ENCODE data around the gene SLCO4A1. TPM values are rescaled to one million over a fixed set of nuclear protein-coding genes. Genes with fewer than 3 reads are reported as not detected.
"Not testable (repeated sequence)": the region's sequence is repeated elsewhere in the genome, so short reads cannot be mapped to it uniquely, and the experiment has no call there.

SLCO4A1 gene
- total RNA-seq, 1 donor from 2014 or later: 26.5 TPM

DNA sequence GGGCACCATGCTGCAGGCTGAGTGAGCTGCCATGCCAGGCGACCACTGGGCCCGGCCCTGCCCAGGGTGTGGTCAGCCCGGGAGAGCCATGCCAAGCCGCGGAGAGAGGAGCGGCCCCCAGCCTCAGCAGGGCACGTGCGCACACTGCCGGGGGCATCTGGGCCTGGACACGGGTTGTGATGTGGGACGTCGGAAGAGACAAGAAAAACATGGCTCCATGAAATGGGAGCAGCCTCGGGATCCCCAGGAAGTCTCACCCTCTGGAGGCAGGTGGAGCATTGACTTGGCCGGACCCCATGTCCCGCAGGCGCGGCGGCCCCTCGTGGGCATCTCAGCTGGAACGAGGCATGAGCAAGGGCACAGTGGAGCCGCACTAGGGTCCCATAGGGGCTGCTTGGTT is 16.8 kb upstream of the SLCO4A1 start:
- peaks cover 1% of the 10 kb centered on the region for H3K9me3 Mint-ChIP-seq (ENCODE audit: unreplicated experiment)

DNA sequence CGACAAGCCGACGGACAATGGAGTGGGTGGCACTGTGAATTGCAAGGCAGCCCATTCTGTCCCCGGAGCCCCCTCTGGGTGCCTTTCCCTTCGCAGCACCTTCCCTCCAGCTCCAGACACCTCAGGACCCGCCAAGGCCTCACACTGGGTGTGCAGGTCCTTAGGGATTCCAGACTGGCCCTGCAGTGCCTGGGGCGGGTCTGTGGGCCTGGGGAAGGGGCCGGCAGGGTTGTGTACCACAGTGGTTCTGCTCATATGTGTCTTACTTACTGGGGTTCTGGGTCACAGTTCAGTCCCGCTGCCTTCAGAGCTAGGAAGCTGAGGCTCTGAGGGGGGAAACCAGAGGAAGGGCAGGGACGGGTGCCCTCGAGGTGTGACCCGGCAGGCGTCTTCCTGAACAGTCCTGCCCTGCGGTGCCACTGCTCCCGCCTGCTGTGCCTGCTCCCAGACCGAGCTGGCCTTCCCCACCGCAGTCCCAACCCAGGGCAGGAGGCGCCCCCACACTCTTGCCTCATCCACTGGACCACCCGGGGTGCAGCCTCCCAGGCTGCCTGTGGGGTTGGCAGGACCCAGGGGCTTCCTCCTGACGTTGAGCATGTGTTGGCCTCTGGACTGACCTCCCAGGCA is 16.3 kb upstream of the SLCO4A1 start:
- Mint-ChIP-seq H3K27me3 (ENCODE audit: unreplicated experiment) (no peaks in the 10 kb centered on the region), H3K27ac (ENCODE audit: unreplicated experiment) (no peak overlapping the region), H3K9me3 (ENCODE audit: unreplicated experiment) (peaks cover 1% of the 10 kb centered on the region), H3K4me3 (ENCODE audit: unreplicated experiment) (no peak overlapping the region), H3K36me3 (ENCODE audit: unreplicated experiment) (no peaks in the 10 kb centered on the region), H3K4me1 (ENCODE audit: low read depth, unreplicated experiment) (no peaks in the 10 kb centered on the region)
- TF ChIP-seq, protein P1, sequence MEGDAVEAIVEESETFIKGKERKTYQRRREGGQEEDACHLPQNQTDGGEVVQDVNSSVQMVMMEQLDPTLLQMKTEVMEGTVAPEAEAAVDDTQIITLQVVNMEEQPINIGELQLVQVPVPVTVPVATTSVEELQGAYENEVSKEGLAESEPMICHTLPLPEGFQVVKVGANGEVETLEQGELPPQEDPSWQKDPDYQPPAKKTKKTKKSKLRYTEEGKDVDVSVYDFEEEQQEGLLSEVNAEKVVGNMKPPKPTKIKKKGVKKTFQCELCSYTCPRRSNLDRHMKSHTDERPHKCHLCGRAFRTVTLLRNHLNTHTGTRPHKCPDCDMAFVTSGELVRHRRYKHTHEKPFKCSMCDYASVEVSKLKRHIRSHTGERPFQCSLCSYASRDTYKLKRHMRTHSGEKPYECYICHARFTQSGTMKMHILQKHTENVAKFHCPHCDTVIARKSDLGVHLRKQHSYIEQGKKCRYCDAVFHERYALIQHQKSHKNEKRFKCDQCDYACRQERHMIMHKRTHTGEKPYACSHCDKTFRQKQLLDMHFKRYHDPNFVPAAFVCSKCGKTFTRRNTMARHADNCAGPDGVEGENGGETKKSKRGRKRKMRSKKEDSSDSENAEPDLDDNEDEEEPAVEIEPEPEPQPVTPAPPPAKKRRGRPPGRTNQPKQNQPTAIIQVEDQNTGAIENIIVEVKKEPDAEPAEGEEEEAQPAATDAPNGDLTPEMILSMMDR (IDR thresholded peaks at IDR 0.05; ENCODE audit: partially characterized antibody, unreplicated experiment): no peak
- no peak for DNase-seq

More for the DNA sequence above, 16.8 kb upstream of the SLCO4A1 start:
- no peaks in the 10 kb centered on the region for H3K27me3 Mint-ChIP-seq (ENCODE audit: unreplicated experiment)
- no peaks in the 10 kb centered on the region for H3K4me1 Mint-ChIP-seq (ENCODE audit: low read depth, unreplicated experiment)
- TF ChIP-seq, protein P1 (IDR thresholded peaks at IDR 0.05; ENCODE audit: partially characterized antibody, unreplicated experiment): no peak
- H3K36me3 Mint-ChIP-seq (ENCODE audit: unreplicated experiment): no peaks in the 10 kb centered on the region
- no peak for DNase-seq
- no peak overlapping the region for H3K27ac Mint-ChIP-seq (ENCODE audit: unreplicated experiment)
- no peak overlapping the region for H3K4me3 Mint-ChIP-seq (ENCODE audit: unreplicated experiment)

DNA sequence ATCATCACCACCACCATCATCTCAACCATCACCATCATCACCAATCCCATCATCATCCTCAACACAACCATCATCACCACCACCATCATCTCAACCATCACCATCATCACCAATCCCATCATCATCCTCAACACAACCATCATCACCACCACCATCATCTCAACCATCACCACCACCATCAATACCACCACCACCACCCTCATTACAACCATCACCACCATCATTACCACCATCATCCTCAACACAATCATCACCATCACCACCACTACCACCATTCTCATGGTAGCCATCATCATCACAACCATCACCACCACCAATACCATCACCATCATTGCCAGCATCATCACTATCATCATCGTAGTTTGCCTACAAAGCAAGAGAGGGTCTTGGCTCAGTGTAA is 14.9 kb upstream of the SLCO4A1 start:
- not testable (repeated sequence) for H3K27ac Mint-ChIP-seq (ENCODE audit: unreplicated experiment); DNase-seq; H3K27me3 Mint-ChIP-seq (ENCODE audit: unreplicated experiment); H3K4me1 Mint-ChIP-seq (ENCODE audit: low read depth, unreplicated experiment); H3K9me3 Mint-ChIP-seq (ENCODE audit: unreplicated experiment); H3K36me3 Mint-ChIP-seq (ENCODE audit: unreplicated experiment); H3K4me3 Mint-ChIP-seq (ENCODE audit: unreplicated experiment)

DNA sequence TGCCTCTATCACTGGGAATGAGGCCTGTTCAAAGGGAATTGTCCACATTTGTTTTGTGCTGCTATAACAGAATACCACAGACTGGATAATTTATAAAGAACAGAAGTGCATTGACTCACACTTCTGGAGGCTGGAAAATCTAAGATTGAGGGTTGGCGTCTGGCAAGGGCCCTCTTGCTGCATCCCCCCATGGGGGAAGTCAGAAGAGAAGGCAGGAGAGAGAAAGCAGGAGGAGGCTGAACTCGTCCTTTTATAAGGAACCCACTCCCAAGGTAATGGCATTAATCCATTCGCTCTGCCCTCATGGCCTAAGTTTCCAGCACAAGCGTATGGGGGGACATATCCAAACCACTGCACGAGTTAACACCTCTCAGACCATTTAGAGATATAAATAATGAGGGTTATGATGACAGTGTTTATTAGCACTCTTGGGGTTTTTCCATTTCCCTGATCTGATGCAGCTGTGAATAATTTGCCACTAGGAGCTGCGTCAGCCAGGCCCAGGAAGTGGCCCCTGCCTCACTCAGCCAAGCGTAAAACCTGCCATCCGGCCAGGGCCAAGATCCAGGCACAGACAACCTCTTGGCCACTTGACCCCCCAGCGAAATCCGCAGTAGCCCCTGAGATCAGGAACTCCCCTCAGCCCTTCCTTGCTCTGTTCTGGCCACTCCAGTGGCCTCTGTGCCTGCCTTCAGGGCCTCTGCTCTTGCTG is 14.2 kb upstream of the SLCO4A1 start:
- peaks cover 2% of the 10 kb centered on the region for H3K9me3 Mint-ChIP-seq (ENCODE audit: unreplicated experiment)
- DNase-seq: no peak
- no peak overlapping the region for H3K4me3 Mint-ChIP-seq (ENCODE audit: unreplicated experiment)
- H3K36me3 Mint-ChIP-seq (ENCODE audit: unreplicated experiment): no peaks in the 10 kb centered on the region
- H3K27me3 Mint-ChIP-seq (ENCODE audit: unreplicated experiment): no peaks in the 10 kb centered on the region
- TF ChIP-seq, protein P1 (IDR thresholded peaks at IDR 0.05; ENCODE audit: partially characterized antibody, unreplicated experiment): no peak
- H3K27ac Mint-ChIP-seq (ENCODE audit: unreplicated experiment): no peak overlapping the region
- H3K4me1 Mint-ChIP-seq (ENCODE audit: low read depth, unreplicated experiment): peaks cover 11% of the 10 kb centered on the region

DNA sequence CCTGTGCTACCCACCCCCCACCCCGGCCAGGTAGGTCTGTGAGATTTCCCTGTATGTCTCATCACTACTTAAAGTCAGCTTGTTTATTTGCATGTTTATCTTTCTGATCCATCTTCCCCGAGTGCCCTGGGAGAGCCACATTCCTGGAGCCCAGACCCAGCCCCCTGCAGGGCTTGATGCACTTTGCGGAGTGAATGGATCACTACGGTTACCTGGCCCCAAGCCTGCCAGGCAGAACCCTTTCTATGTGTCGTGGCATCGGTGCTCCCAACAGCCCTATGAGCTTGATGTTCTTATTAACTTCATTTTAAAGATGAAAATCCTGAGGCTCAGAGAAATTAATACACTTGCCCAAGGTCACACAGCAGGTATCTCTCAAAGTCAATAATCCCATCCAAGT is 13.6 kb upstream of the SLCO4A1 start:
- no peak for DNase-seq
- no peak overlapping the region for H3K27ac Mint-ChIP-seq (ENCODE audit: unreplicated experiment)
- H3K36me3 Mint-ChIP-seq (ENCODE audit: unreplicated experiment): no peaks in the 10 kb centered on the region
- H3K4me1 Mint-ChIP-seq (ENCODE audit: low read depth, unreplicated experiment): peaks cover 14% of the 10 kb centered on the region
- TF ChIP-seq, protein P1 (IDR thresholded peaks at IDR 0.05; ENCODE audit: partially characterized antibody, unreplicated experiment): no peak
- peaks cover 4% of the 10 kb centered on the region for H3K9me3 Mint-ChIP-seq (ENCODE audit: unreplicated experiment)
- no peaks in the 10 kb centered on the region for H3K27me3 Mint-ChIP-seq (ENCODE audit: unreplicated experiment)
- no peak overlapping the region for H3K4me3 Mint-ChIP-seq (ENCODE audit: unreplicated experiment)

Measured in glutamatergic neuron (in vitro differentiated cells).